Measurements from ENCODE around the gene SOX1.

SOX1 gene

GRCh38 chr13:112067116-112067741 is at the start of gene SOX1:
SOX1 (plus strand) TSS chr13:112067149; CDS start chr13:112067659, 510 bp downstream.
- no peak for TF ChIP-seq ZNF274 (IDR thresholded peaks at IDR 0.05; ENCODE audit: low read depth, low read length)
- H3K4me3 ChIP-seq (ENCODE audit: low read length), result no peak within 1 kb of the TSS; the same call in 1 of the 2 replicates

GRCh38 chr13:112024577-112024976 is 42.4 kb upstream of the SOX1 start:
- no peak overlapping the region for H3K4me3 ChIP-seq (ENCODE audit: low read length)
- TF ChIP-seq ZNF274 (IDR thresholded peaks at IDR 0.05; ENCODE audit: low read depth, low read length), result no peak

GRCh38 chr13:112027250-112027649 is 39.7 kb upstream of the SOX1 start:
- no peak for TF ChIP-seq ZNF274 (IDR thresholded peaks at IDR 0.05; ENCODE audit: low read depth, low read length)
- no peak overlapping the region for H3K4me3 ChIP-seq (ENCODE audit: low read length)

GRCh38 chr13:112028481-112028880 is 38.5 kb upstream of the SOX1 start:
- no peak overlapping the region for H3K4me3 ChIP-seq (ENCODE audit: low read length)
- TF ChIP-seq ZNF274 (IDR thresholded peaks at IDR 0.05; ENCODE audit: low read depth, low read length), result no peak

- H3K4me3 ChIP-seq (ENCODE audit: low read length), result no peak overlapping the region
- no peak for TF ChIP-seq ZNF274 (IDR thresholded peaks at IDR 0.05; ENCODE audit: low read depth, low read length)
Observed at GRCh38 chr13:112029143-112029542, 37.8 kb upstream of the SOX1 start.

- TF ChIP-seq ZNF274 (IDR thresholded peaks at IDR 0.05; ENCODE audit: low read depth, low read length), result no peak
- H3K4me3 ChIP-seq (ENCODE audit: low read length), result no peak overlapping the region
Observed at GRCh38 chr13:112032186-112032993, 34.6 kb upstream of the SOX1 start.

GRCh38 chr13:112034231-112034630 is 32.7 kb upstream of the SOX1 start:
- no peak for TF ChIP-seq ZNF274 (IDR thresholded peaks at IDR 0.05; ENCODE audit: low read depth, low read length)
- no peak overlapping the region for H3K4me3 ChIP-seq (ENCODE audit: low read length)

GRCh38 chr13:112034846-112035245 is 32.1 kb upstream of the SOX1 start:
- TF ChIP-seq ZNF274 (IDR thresholded peaks at IDR 0.05; ENCODE audit: low read depth, low read length), result no peak

GRCh38 chr13:112042496-112042895 is 24.5 kb upstream of the SOX1 start:
- no peak overlapping the region for H3K4me3 ChIP-seq (ENCODE audit: low read length)
- TF ChIP-seq ZNF274 (IDR thresholded peaks at IDR 0.05; ENCODE audit: low read depth, low read length), result no peak

More at GRCh38 chr13:112034846-112035245, 32.1 kb upstream of the SOX1 start:
- H3K4me3 ChIP-seq (ENCODE audit: low read length), result no peak overlapping the region

- no peak overlapping the region for H3K4me3 ChIP-seq (ENCODE audit: low read length)
- no peak for TF ChIP-seq ZNF274 (IDR thresholded peaks at IDR 0.05; ENCODE audit: low read depth, low read length)
Observed at GRCh38 chr13:112052213-112052612, 14.7 kb upstream of the SOX1 start.

GRCh38 chr13:112053167-112053743 is 13.7 kb upstream of the SOX1 start:
- H3K4me3 ChIP-seq (ENCODE audit: low read length), result no peak overlapping the region
- TF ChIP-seq ZNF274 (IDR thresholded peaks at IDR 0.05; ENCODE audit: low read depth, low read length), result no peak

- no peak for TF ChIP-seq ZNF274 (IDR thresholded peaks at IDR 0.05; ENCODE audit: low read depth, low read length)
- no peak overlapping the region for H3K4me3 ChIP-seq (ENCODE audit: low read length)
Observed at GRCh38 chr13:112053744-112054615, 13.0 kb upstream of the SOX1 start.

GRCh38 chr13:112054616-112055015 is 12.3 kb upstream of the SOX1 start:
- H3K4me3 ChIP-seq (ENCODE audit: low read length), result no peak overlapping the region
- no peak for TF ChIP-seq ZNF274 (IDR thresholded peaks at IDR 0.05; ENCODE audit: low read depth, low read length)
